Adrenal gland (tissue), 12 donors: Measurements from ENCODE around the gene KLHDC10. TPM values are rescaled to one million over a fixed set of nuclear protein-coding genes. Genes with fewer than 3 reads are reported as not detected.
"Not testable (repeated sequence)": the region's sequence is repeated elsewhere in the genome, so short reads cannot be mapped to it uniquely, and the experiment has no call there.

ENCODE experiments used
- DNase-seq, 7 donors: peaks; one replicate each; pipeline ENCODE4 v3.0.0-alpha.2; 2019 to 2020
- H3K27ac ChIP-seq, 5 donors: fragments of 200-600 bp; sonication (generic) in 4 of 5; 1 replicate in 3 of 5; 2 replicates in 2 of 5; pipeline versions ENCODE4 v1.5.1 to v1.8.0; 2016 to 2020; ENCODE audit warnings: mild to moderate bottlenecking in 1 of 5
- H3K27me3 ChIP-seq: fragments of 200-600 bp; 2 replicates; pipeline ENCODE4 v1.8.0; 2021
- H3K36me3 ChIP-seq, 2 donors: fragments of 200-600 bp; replicated peaks in 1 of 2; 1 replicate in 1 of 2; 2 replicates in 1 of 2; pipeline versions ENCODE4 v1.5.1 to v1.8.0; 2018 to 2022
- H3K4me1 ChIP-seq, 2 donors: fragments of 200-600 bp; replicated peaks in 1 of 2; 1 replicate in 1 of 2; 2 replicates in 1 of 2; pipeline versions ENCODE4 v1.5.1 to v1.8.0; 2018 to 2021
- H3K4me3 ChIP-seq, 4 donors: fragments of 200-600 bp; sonication (generic) in 3 of 4; one replicate each; pipeline ENCODE4 v1.5.1; 2016 to 2018
- H3K9me3 ChIP-seq, 3 donors: fragments of 200-600 bp; sonication (generic) in 1 of 3; replicated peaks in 1 of 3; 1 replicate in 2 of 3; 2 replicates in 1 of 3; pipeline versions ENCODE4 v1.5.1 to v1.8.0; 2016 to 2021
- CTCF ChIP-seq, 6 experiments: fragments of 450-650 bp in 4 of 6; fragments of 200-600 bp in 2 of 6; sonication (generic) in 1 of 6; IDR thresholded peaks; 1 replicate in 5 of 6; 2 replicates in 1 of 6; pipeline versions ENCODE4 v1.5.1 to v1.8.0; 2016 to 2021; ENCODE audit warnings: antibody characterized with exemption in 6 of 6, mild to moderate bottlenecking in 2 of 6, moderate library complexity in 1 of 6
- POLR2A ChIP-seq, 2 donors: fragments of 450-650 bp; IDR thresholded peaks; one replicate each; pipeline ENCODE4 v1.6.1; 2017; ENCODE audit warnings: antibody characterized with exemption in 2 of 2, mild to moderate bottlenecking in 2 of 2, moderate library complexity in 1 of 2
- WGBS, 4 donors: extraction: QIAGEN DNeasy Blood & Tissue Kit in 2 of 4; methylation state at CpG; one replicate each; pipeline versions ENCODE4 v1.1.5 to v1.1.7; 2013 to 2017; 5-methylcytosine and 5-hydroxymethylcytosine counted together
- intact Hi-C, 2 donors: fragments of 100-400 bp; cut with DNase I; formaldehyde crosslinking; loops; one replicate each; pipeline versions ENCODE4 v1.14.1 to v1.15.0; 2022 to 2023
- polyA plus RNA-seq, 3 donors: library from polyadenylated mRNA; stranded (reverse); fragments of 200-250 nt in 2 of 3; fragments of 350-450 nt in 1 of 3; fragmentation: Illumina TruSeq in 1 of 3; extraction: RNeasy Lipid Tissue Mini Kit (QIAGEN cat#74804) in 1 of 3; gene quantifications; one replicate each; pipeline ENCODE4 v1.2.3, GENCODE V29; 2013 to 2014
- total RNA-seq, 9 donors: library from RNA; depleted of rRNA in 4 of 9; stranded (reverse); fragments of >200 nt in 4 of 9; fragments of 120-200 nt in 1 of 9; fragmentation: NEBNext Ultra II Directional in 1 of 9; extraction: Animal tissue kit (Norgen Biotek cat#: 25700) in 1 of 9; gene quantifications; one replicate each; pipeline versions ENCODE4 v1.1.0 to v1.2.4, GENCODE V29; 2013 to 2023
- donor health status: healthy with polysubstance abuse.
- donor health status: Bipolar disorder and iron deficiency.
- donor health status: DM: yes; HTN: yes; CAD: no.
- donor health status: DM: no; HTN: no; CAD: no.
- donor health status: DM: no; HTN: no; CAD: no.
- donor health status: DM: yes; HTN: yes; CAD: no.

The KLHDC10 gene
- total and polyA plus RNA-seq, 12 donors, result 13.4 to 57.2 (median 33.4) TPM

GRCh38 chr7:130084037-130084875, 13.9 kb downstream of the KLHDC10 start:
- peak in 5 of 7 donors; percentile 61 to 73 (median 69) for DNase-seq
- Histone ChIP-seq H3K36me3 (no peaks in the 10 kb centered on the region), H3K27ac (peak overlapping the region in 1 of 5 donors; percentile 19), H3K4me3 (no peak overlapping the region), H3K9me3 (no peaks in the 10 kb centered on the region), H3K27me3 (no peaks in the 10 kb centered on the region), H3K4me1 (peaks cover under 1 to 22% of the 10 kb centered on the region in 2 donors)
- TF ChIP-seq POLR2A (IDR thresholded peaks at IDR 0.05) (no peak), CTCF (IDR thresholded peaks at IDR 0.05) (peak; percentile 9 to 50 (median 37))
- intact Hi-C loops, result no loop called here
- WGBS, 4 donors, result 58 to 73% (median 65%) methylated on average over 10 to 11 of the region's 11 CpGs

DNA sequence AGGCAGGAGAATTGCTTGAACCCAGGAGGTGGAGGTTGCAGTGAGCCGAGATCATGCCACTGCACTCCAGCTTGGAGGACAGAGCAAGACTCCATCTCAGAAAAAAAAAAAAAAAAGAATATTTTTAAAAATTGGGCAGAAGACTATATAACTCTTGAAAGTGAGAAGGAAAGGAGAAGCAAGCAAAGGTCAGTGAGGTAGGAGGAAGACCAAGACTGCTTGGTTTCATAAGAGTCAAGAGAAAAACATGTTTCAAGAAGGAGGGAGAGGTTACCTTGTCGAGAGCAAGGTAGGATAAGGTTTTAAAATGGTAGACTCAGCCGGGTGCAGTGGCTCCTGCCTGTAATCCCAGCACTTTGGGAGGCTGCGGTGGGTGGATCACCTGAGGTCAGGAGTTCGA, 14.9 kb downstream of the KLHDC10 start:
- H3K27me3 ChIP-seq, H3K36me3 ChIP-seq, H3K4me3 ChIP-seq, H3K9me3 ChIP-seq, intact Hi-C loops, H3K27ac ChIP-seq, DNase-seq: not testable (repeated sequence)
- H3K4me1 ChIP-seq, result peaks cover 0 to 21% of the 10 kb centered on the region in 2 donors
- 78 to 97% (median 88%) methylated on average over 5 of the region's 5 CpGs for WGBS, 4 donors

- TF ChIP-seq POLR2A (IDR thresholded peaks at IDR 0.05), result no peak
- TF ChIP-seq CTCF (IDR thresholded peaks at IDR 0.05), result no peak
- Histone ChIP-seq H3K36me3 (no peaks in the 10 kb centered on the region), H3K27me3 (no peaks in the 10 kb centered on the region), H3K9me3 (no peaks in the 10 kb centered on the region), H3K27ac (no peak overlapping the region), H3K4me1 (peaks cover 0 to 21% of the 10 kb centered on the region in 2 donors), H3K4me3 (no peak overlapping the region)
- intact Hi-C loops, result no loop called here
- no peak for DNase-seq
Observed at GRCh38 chr7:130086938-130087337, 16.6 kb downstream of the KLHDC10 start.

DNA sequence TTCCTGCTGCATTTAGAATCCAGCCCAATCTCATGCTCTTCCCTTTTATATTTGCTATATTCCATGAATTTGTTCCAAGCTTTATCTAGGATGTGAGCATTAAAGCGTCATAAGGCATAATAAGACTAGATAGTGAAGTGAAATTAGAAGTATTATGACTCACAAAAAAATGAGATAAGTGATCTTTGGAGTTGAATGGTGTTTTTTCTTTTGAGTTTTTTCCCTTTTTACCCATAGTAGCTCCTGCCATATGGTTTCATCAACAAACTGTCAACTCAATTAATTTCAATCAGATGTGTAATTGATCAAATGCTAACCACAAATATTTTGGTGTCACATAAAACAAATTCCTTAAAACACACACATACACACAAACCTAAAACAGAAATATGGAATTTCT, 17.0 kb downstream of the KLHDC10 start:
- Histone ChIP-seq H3K4me3 (no peak overlapping the region), H3K27me3 (no peaks in the 10 kb centered on the region), H3K4me1 (peaks cover 0 to 21% of the 10 kb centered on the region in 2 donors), H3K27ac (no peak overlapping the region), H3K36me3 (no peaks in the 10 kb centered on the region), H3K9me3 (no peaks in the 10 kb centered on the region)
- intact Hi-C loops, result no loop called here
- DNase-seq, result no peak
- no peak for TF ChIP-seq POLR2A (IDR thresholded peaks at IDR 0.05)
- no peak for TF ChIP-seq CTCF (IDR thresholded peaks at IDR 0.05)
- 23 to 43% (median 25%) methylated on average over 1 of the region's 1 CpG for WGBS, 4 donors
